Stimulated activated CD8-positive, alpha-beta memory T cell treated with anti-CD3 and anti-CD28 coated beads, Interleukin-4, amount 100 ng/mL, for 1 hour (primary cell): ENCODE measurements around the gene SLC22A15.
A peak's percentile ranks its signal among the peaks of the same experiment; 100 is the strongest.
"Not testable (repeated sequence)": the region's sequence is repeated elsewhere in the genome, so short reads cannot be mapped to it uniquely, and the experiment has no call there.

ENCODE experiments used
- DNase-seq, 2 donors: peaks; one replicate each; pipeline ENCODE4 v3.0.0-alpha.2; 2020; ENCODE audit warnings: low read depth in 2 of 2, low spot score in 1 of 2

The SLC22A15 gene

DNA sequence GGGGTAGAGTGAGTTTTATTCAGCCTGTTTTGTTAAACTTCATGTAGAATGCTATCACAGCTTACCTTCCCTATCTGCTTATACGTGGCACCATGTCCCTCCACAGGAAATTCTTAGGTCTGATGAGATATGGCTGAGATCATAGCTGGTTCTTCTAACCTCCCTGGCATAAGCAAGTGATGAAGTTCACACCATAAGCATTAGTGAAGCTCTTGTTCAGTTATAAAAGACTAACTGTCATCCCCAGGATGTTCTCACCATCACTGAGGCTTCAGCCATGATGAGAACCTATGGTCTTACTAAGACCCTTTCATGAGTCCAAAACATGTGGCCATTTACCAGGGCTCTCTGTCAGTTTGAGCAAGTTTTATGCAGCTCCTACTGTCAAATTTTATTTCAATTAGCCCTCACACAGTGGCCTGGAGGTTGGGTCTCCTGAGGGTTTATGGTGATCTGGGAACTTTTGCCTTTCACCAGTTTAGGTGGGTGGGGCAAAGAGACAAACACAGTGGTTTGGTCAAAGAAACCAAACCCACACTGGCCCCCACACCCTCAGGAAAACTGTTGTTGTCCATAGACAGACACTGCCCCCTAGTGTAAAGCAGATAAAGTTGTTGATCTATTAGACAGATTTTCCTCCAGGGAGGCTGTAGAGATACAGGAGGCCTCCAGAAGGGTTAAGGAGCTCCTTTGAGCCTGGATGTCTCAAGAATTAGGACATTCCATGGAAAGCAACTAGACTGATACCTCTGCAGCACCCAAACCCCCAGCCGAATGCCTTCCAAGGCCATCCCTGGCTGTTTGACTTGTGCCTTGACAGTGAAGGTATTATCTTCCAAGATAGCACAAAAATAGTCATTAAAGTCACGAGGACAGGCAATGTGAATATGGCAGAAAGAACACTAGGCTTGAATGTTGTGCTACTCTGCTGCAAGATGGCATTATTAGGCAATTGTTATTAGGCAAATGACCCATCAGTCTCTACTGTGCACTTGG, 5.0 kb downstream of the SLC22A15 start:
- DNase-seq = no peak

GRCh38 chr1:115982400-115982799, 6.1 kb downstream of the SLC22A15 start:
- DNase-seq = no peak

DNA sequence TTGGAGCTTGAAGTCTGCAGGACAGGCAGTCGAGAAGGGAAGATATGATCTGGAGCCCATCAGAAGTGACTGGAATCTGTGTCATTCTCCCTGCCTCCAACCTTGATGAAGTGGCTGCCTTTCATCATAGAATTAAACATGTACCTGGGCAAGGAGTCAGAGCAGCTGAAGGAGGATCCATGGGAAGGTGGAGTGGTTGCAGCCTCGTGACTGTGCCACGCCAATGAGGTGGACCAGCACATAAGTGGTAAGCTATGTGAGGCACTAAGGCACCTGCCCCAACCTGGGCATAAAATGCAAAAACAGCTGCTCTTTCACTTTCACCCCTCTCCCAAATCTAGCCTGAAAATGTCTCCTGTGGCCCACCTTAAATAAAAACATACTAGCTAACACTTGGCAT, 7.3 kb downstream of the SLC22A15 start:
- DNase-seq = no peak

GRCh38 chr1:115987623-115988022, 11.3 kb downstream of the SLC22A15 start:
- DNase-seq = no peak

- no peak for DNase-seq
Observed at GRCh38 chr1:115988953-115989352, 12.6 kb downstream of the SLC22A15 start.

GRCh38 chr1:115989699-115990098, 13.4 kb downstream of the SLC22A15 start:
- DNase-seq = no peak

DNA sequence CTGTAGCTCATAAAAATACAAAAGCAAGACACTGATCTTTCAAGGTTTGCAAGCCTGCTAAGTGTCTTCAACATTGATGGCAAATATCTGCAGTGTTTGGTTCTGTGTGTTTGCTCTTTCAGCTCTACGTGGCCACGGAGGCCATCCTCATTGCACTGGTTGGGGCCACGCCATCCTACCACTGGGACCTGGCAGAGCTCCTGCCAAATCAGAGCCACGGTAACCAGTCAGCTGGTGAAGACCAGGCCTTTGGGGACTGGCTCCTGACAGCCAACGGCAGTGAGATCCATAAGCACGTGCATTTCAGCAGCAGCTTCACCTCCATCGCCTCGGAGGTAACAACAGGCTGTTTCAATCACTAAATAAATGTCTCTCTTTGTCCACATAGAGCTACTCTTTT, 15.6 kb downstream of the SLC22A15 start:
- DNase-seq = no peak

DNA sequence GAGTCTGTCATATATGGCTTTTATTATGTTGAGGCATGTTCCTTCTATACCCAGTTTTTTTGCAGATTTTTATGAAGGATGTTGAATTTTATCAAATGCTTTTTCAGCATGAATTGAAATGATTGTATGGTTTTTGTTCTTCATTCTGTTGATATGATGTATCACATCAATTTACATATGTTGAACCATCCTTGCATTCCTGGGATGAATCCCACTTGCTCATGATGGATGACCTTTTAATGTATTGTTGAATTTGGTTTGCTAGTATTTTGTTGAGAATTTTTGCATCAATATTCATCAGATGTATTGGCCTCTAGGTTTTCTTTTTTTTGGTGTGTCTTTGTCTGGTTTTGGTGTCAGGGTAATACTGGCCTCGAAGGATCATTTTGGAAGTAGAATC, 21.6 kb downstream of the SLC22A15 start:
- DNase-seq = not testable (repeated sequence)

DNA sequence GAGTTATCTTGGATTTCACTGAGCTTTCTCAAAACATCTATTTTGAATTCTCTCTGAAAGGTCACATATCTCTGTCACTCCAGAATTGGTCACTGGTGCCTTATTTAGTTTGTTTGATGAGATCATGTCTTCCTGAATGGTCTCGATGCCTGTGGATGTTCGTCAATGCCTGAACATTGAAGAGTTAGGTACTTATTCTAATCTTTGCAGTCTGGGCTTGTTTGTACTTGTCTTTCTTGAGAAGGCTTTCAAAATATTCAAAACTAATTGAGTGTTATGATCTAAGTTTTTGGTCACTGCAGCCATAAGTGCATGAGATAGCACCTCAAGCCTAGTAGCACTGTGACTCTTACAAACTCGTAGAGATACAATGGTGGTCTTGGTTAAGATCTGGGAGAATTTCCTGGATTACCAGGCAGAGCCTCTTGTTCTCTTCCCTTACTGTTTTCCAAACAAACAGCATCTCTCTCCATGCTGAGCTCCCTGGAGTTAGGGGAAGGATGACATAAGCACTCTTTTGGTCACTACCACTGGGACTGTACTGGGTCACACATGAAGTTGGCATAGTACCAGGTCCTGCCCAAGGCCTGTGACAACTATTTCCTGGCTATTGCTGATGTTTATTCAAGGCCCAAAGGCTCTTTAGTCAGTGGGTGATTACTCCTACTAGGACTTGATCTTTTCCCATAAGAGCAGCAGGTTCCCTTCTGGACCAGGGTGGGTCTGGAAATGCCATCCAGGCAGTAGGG, 25.6 kb downstream of the SLC22A15 start:
- DNase-seq = no peak

- no peak for DNase-seq
Observed at GRCh38 chr1:116002781-116003420, 26.6 kb downstream of the SLC22A15 start.

- DNase-seq = no peak
Observed at GRCh38 chr1:116003823-116004222, 27.5 kb downstream of the SLC22A15 start.

- no peak for DNase-seq
Observed at GRCh38 chr1:116006486-116006964, 30.2 kb downstream of the SLC22A15 start.

GRCh38 chr1:116008656-116009390, 32.5 kb downstream of the SLC22A15 start:
- no peak for DNase-seq

DNA sequence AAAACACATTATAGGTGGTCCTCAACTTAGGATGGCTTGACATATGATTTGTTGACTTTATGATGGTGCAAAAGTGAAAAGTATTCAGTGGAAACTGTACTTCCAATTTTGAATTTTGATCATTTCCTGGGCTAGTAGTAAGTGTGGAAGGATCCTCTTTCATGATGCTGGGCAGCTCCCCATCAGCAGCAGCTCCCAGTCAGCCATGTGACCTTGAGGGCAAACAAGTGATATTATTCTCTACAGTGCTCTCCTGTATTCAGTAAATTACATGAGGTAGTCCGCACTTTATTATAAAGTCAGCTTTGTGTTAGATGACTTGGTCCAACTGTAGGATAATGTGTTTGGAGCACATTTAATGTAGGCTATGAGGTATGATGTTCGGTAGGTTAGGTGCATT, 36.4 kb downstream of the SLC22A15 start:
- DNase-seq = no peak

DNA sequence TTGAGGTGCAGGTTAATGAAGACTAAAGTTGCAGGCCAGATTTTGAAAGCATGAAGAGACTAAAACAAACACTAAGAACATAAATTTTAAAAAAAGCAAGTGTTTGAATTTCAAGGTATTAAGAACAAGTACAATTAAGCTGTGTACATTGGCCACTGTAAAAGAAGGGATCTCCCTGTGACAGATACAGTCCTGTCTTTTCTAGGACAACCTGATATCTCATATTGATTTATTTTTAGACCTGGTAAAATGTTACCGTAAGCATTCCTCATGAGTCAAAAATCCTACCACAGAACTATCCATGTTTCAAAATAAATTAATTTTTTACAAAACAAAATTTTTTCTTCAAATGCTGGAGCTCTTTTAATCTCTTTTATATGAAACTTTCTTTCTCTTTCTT, 39.4 kb downstream of the SLC22A15 start:
- DNase-seq = no peak

GRCh38 chr1:116018007-116018406, 41.7 kb downstream of the SLC22A15 start:
- DNase-seq = no peak

DNA sequence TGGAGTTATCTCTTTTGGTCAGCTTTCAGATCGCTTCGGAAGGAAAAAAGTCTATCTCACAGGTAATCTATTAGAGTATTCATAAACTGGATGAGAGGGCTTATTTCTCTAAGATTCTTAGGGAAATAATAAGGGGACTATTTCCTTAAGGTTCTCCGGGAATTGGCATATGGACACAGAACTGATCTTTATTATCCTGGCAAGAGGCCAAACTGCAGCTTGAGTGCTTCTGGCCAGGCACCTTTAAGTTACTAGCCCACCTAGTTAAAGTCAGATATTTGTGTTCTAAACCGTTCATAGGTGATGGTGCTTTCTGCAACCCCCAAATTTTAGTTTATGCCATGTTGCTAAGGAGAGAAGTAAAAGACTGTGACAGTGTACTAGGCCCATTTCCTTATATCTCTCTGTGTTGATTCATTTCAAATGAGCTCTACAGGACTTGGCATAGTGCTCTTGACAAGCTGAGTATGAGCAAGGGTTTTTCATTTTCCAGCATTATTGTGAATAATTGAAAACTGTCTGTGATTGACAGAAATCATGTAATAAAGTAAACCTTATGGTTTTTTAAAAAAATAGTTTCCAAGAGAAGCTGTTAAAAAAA, 43.4 kb downstream of the SLC22A15 start:
- no peak for DNase-seq

GRCh38 chr1:116020668-116021272, 44.5 kb downstream of the SLC22A15 start:
- DNase-seq = peak in 1 of 2 donors; percentile 17

- no peak for DNase-seq
Observed at GRCh38 chr1:116024626-116025025, 48.3 kb downstream of the SLC22A15 start.

DNA sequence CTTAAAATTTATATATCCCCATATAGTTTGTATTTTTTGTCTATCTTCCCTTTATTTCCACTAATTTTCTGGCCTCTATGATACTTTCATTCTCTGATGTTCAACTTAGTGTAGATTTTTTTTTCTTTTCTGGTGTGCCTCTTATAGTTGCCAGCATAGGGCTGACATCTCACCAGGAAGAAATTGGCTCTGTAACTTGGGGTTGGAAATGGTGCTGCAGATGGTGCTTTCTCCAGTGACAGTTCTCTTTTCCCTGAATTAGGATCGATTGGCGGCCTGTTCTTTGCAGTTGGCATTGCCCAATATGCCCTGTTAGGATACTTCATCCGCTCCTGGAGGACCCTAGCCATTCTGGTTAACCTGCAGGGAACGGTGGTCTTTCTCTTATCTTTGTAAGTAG, 50.3 kb downstream of the SLC22A15 start:
- DNase-seq = no peak
